Loucy (cell line): Measurements from ENCODE around the gene CNTNAP4.

Experiments
- H2AFZ ChIP-seq: fragments of 200-600 bp; sonication (generic); 2 replicates; pipeline ENCODE4 v1.6.0; 2016; ENCODE audit warnings: antibody characterized with exemption, mild to moderate bottlenecking, low read length, moderate library complexity
- H3F3A ChIP-seq: fragments of 200-600 bp; 2 replicates; pipeline ENCODE4 v1.6.0; 2016; ENCODE audit warnings: antibody characterized with exemption, low read depth, mild to moderate bottlenecking
- H3K27me3 ChIP-seq: fragments of 200-600 bp; sonication (generic); 2 replicates; pipeline ENCODE4 v1.6.1; 2014; ENCODE audit warnings: low read length, mild to moderate bottlenecking; ENCODE audit not compliant: insufficient read depth, poor library complexity, severe bottlenecking
- H3K36me3 ChIP-seq: fragments of 200-600 bp; sonication (generic); 2 replicates; pipeline ENCODE4 v1.6.1; 2016; ENCODE audit warnings: low read length; ENCODE audit not compliant: insufficient read depth
- H3K4me1 ChIP-seq: fragments of 200-600 bp; sonication (generic); 2 replicates; pipeline ENCODE4 v1.5.1; 2014; ENCODE audit warnings: low read length, mild to moderate bottlenecking; ENCODE audit not compliant: insufficient read depth, poor library complexity, severe bottlenecking
- H3K4me2 ChIP-seq: fragments of 200-600 bp; sonication (generic); 2 replicates; pipeline ENCODE4 v1.6.0; 2014; ENCODE audit warnings: antibody characterized with exemption, low read length, low read depth, mild to moderate bottlenecking; ENCODE audit not compliant: poor library complexity, severe bottlenecking
- H3K4me3 ChIP-seq: fragments of 200-600 bp; sonication (generic); 2 replicates; pipeline ENCODE4 v1.5.1; 2014; ENCODE audit warnings: low read length, mild to moderate bottlenecking, mixed read lengths; ENCODE audit not compliant: poor library complexity, severe bottlenecking
- H3K79me2 ChIP-seq: fragments of 200-600 bp; sonication (generic); 2 replicates; pipeline ENCODE4 v1.6.1; 2014; ENCODE audit warnings: low read length; ENCODE audit not compliant: insufficient read depth
- H3K9ac ChIP-seq: fragments of 200-600 bp; sonication (generic); 2 replicates; pipeline ENCODE4 v1.6.0; 2014; ENCODE audit warnings: mild to moderate bottlenecking, low read depth, low read length, moderate library complexity; ENCODE audit not compliant: poor library complexity, severe bottlenecking
- H3K9me2 ChIP-seq: fragments of 200-600 bp; sonication (generic); replicated peaks from 2 replicates; pipeline ENCODE4 v1.6.1; 2016; ENCODE audit warnings: low read depth, low read length, mixed read lengths
- H3K9me3 ChIP-seq: fragments of 200-600 bp; sonication (generic); 2 replicates; pipeline ENCODE4 v1.6.1; 2014; ENCODE audit warnings: mild to moderate bottlenecking, antibody characterized with exemption, low read length, low read depth; ENCODE audit not compliant: insufficient read depth
- H4K20me1 ChIP-seq: fragments of 200-600 bp; sonication (generic); 2 replicates; pipeline ENCODE4 v1.6.0; 2014; ENCODE audit warnings: antibody characterized with exemption, low read length, mild to moderate bottlenecking; ENCODE audit not compliant: insufficient read depth, poor library complexity, severe bottlenecking
- EZH2phosphoT487 ChIP-seq: fragments of 200-600 bp; IDR thresholded peaks from 2 replicates; pipeline ENCODE4 v1.6.1; 2018; ENCODE audit warnings: antibody characterized with exemption, mild to moderate bottlenecking, moderate library complexity, borderline replicate concordance
- TF ChIP-seq, protein P1 (sequence below): fragments of 200-600 bp; sonication (generic); conservative IDR thresholded peaks from 2 replicates; pipeline ENCODE4 v1.5.1; 2014; ENCODE audit warnings: mild to moderate bottlenecking, antibody characterized with exemption, low read length

CNTNAP4 gene

DNA sequence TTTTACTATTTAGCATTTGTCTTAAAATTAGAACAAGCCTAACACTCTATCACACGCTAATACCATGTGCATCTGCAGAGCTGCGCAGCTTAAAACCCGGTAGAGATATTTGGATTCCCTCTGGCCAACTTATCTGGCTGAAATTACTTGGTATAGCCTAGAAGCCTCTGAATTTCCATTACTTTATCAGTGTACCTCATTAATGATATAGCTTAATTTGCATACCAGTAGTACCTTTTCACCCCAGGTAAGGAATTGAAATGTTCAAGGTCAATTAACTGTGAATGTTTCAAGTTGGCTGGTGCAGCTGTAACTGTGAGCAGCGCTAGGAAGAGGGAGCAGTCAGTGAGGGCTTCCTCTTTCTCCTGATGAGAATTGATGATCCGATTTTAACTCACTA is 74.2 kb downstream of the CNTNAP4 start:
- Histone ChIP-seq H3F3A (no peaks in the 10 kb centered on the region), H3K4me1 (no peaks in the 10 kb centered on the region), H3K9me3 (no peaks in the 10 kb centered on the region), H3K9ac (no peak overlapping the region), H3K4me3 (no peak overlapping the region), H2AFZ (no peak overlapping the region), H3K9me2 (no peaks in the 10 kb centered on the region), H3K79me2 (no peaks in the 10 kb centered on the region), H4K20me1 (no peaks in the 10 kb centered on the region), H3K27me3 (no peaks in the 10 kb centered on the region), H3K4me2 (no peak overlapping the region), H3K36me3 (no peaks in the 10 kb centered on the region)
- TF ChIP-seq, protein P1, sequence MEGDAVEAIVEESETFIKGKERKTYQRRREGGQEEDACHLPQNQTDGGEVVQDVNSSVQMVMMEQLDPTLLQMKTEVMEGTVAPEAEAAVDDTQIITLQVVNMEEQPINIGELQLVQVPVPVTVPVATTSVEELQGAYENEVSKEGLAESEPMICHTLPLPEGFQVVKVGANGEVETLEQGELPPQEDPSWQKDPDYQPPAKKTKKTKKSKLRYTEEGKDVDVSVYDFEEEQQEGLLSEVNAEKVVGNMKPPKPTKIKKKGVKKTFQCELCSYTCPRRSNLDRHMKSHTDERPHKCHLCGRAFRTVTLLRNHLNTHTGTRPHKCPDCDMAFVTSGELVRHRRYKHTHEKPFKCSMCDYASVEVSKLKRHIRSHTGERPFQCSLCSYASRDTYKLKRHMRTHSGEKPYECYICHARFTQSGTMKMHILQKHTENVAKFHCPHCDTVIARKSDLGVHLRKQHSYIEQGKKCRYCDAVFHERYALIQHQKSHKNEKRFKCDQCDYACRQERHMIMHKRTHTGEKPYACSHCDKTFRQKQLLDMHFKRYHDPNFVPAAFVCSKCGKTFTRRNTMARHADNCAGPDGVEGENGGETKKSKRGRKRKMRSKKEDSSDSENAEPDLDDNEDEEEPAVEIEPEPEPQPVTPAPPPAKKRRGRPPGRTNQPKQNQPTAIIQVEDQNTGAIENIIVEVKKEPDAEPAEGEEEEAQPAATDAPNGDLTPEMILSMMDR = no peak
- no peak for TF ChIP-seq EZH2phosphoT487

DNA sequence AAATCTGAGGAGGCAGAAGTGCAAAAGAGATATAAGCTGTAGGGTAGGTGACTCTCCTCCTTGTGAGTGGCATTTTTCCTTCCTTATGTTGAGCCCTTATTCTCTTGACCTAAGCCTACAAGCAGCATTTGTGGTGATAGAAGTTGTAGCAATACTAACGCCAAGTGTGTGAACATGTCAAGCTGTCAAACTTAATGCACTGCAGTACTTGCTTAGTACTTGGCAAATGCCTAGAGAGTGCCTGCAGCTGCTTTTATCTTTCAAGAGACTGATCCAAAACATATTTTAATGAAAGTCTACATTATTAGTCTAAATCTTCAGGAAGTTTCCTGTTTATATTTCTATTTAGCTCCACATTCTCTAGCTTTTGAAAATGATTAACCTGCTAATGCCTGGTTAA is 83.2 kb downstream of the CNTNAP4 start:
- H2AFZ ChIP-seq = no peak overlapping the region
- no peak overlapping the region for H3K4me3 ChIP-seq
- H3K4me1 ChIP-seq = no peaks in the 10 kb centered on the region
- H3K4me2 ChIP-seq = no peak overlapping the region
- H4K20me1 ChIP-seq = no peaks in the 10 kb centered on the region
- no peaks in the 10 kb centered on the region for H3K9me2 ChIP-seq
- no peak overlapping the region for H3K9ac ChIP-seq
- H3K27me3 ChIP-seq = no peaks in the 10 kb centered on the region
- H3F3A ChIP-seq = no peaks in the 10 kb centered on the region
- H3K36me3 ChIP-seq = no peaks in the 10 kb centered on the region
- H3K79me2 ChIP-seq = no peaks in the 10 kb centered on the region
- TF ChIP-seq EZH2phosphoT487 = no peak
- TF ChIP-seq, protein P1 = no peak
- H3K9me3 ChIP-seq = no peaks in the 10 kb centered on the region

DNA sequence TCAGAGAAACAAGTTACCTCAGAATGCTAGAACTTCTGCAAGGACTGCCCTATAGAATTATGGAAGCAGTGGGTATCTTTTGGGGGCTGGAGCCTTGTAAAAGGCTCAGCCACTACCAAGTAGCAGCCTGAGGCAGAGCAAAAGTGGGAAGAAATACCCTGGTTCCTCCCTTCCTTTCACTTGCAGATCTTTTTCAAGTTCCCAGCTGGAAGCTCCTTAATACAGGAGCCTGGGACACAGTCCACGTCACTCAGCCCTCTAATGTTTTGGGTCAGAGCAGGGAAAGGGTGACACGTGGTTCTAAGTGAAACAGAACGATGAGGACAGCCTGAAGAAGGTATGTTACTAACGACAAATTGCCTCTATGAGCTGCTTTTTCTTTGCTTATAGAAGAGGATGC is 93.1 kb downstream of the CNTNAP4 start:
- TF ChIP-seq EZH2phosphoT487 = no peak
- TF ChIP-seq, protein P1 = no peak
- H3K4me3 ChIP-seq = no peak overlapping the region

More for the DNA sequence above, 93.1 kb downstream of the CNTNAP4 start:
- Histone ChIP-seq H3K9me2 (no peaks in the 10 kb centered on the region), H3K4me2 (no peak overlapping the region), H4K20me1 (no peaks in the 10 kb centered on the region), H3F3A (no peaks in the 10 kb centered on the region), H3K9ac (no peak overlapping the region), H3K27me3 (no peaks in the 10 kb centered on the region), H2AFZ (no peak overlapping the region), H3K4me1 (no peaks in the 10 kb centered on the region), H3K9me3 (no peaks in the 10 kb centered on the region), H3K36me3 (no peaks in the 10 kb centered on the region), H3K79me2 (no peaks in the 10 kb centered on the region)
